Measurements from ENCODE around the gene ZNF678. TPM values are rescaled to one million over a fixed set of nuclear protein-coding genes. Genes with fewer than 3 reads are reported as not detected.

The ZNF678 gene
- total and polyA plus RNA-seq, 12 donors = 0.75 to 4.7 (median 3.2) TPM

DNA sequence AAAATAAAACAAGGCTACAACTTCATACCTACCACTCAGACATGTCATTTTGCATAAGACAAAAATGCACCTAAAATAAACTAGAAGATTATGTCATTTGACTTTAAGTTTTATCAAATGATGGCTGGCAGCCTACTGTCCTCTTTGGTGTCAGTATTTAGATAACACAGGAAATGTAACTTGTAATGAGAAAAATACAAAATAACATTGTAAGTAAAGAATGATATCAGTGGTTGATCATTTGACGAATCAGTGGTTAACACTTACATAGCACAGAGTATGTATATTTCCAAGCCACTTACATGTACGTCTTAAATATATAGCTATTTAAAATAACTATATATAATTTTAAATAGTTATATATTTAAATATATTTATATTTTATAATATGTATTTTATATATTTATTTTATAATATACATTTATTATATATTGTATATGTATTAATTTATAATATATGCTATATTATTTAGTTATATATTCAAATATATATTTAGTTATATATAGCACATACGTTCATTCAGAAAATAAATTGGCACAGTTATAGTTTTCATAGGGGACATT, 44.1 kb downstream of the ZNF678 start:
- TF ChIP-seq CTCF (IDR thresholded peaks at IDR 0.05) = no peak
- peaks cover 0 to 22% (median 0%) of the 10 kb centered on the region in 9 donors for H3K36me3 ChIP-seq
- peaks cover 0 to 93% (median 9%) of the 10 kb centered on the region in 11 donors for H3K9me3 ChIP-seq
- DNase-seq (no peak), ATAC-seq (no peak)
- no peak overlapping the region for H3K4me3 ChIP-seq
- peaks cover 0 to 17% (median 8%) of the 10 kb centered on the region in 9 donors for H3K4me1 ChIP-seq
- intact Hi-C loops (cut with DNase I) = no loop called here
- H3K27ac ChIP-seq = peak overlapping the region in 3 of 10 donors; percentile 70 to 75 (median 71)
- WGBS, 2 donors = 84 to 85% methylated on average over 3 of the region's 3 CpGs
- H3K27me3 ChIP-seq = no peaks in the 10 kb centered on the region

DNA sequence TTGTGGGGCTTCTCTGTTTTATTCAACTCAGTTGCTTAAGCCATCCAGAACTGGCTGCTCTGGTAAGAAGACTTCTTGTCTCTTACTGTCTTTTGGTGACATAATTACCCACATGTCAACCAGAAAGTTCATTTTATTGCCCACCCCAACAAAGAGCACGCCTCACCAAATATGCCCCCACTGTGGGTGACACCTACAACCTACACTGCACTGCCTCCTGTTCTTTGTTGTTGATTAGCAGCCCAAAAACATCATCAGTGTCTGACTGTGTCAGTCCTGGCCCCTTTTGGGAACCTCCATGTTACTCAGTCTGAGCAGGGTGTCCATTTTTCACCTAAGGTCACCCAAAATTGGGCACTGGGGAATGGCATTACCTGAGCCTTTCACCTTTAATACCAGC, 49.3 kb downstream of the ZNF678 start:
- no peak for ATAC-seq
- Histone ChIP-seq H3K9me3 (peaks cover 0 to 88% (median 9%) of the 10 kb centered on the region in 11 donors), H3K4me3 (no peak overlapping the region), H3K27ac (no peak overlapping the region), H3K4me1 (no peaks in the 10 kb centered on the region), H3K27me3 (no peaks in the 10 kb centered on the region), H3K36me3 (peaks cover 0 to 33% (median 0%) of the 10 kb centered on the region in 9 donors)
- TF ChIP-seq CTCF (IDR thresholded peaks at IDR 0.05) = no peak
- no peak for DNase-seq
- 96 to 100% methylated on average over 1 of the region's 1 CpG for WGBS, 2 donors
- intact Hi-C loops (cut with DNase I) = no loop called here

DNA sequence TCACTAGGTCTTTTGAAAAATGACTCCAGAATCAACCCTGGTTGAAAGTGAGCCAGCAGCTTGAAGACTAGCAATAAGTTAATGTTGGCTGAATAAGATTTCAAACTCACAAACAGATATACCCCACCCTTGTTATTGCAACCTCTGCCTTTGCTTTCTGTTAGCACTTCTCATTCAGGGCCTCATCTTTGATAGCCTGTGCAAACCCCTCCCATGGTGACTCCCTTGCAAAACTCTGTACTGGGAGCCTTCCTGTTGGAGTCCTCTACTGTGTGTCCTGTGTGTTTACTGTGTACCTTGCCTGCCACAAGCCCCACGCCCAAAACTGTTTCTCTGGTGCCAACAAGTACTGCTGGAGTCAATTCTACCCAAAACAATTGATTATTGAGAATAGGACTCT, 50.2 kb downstream of the ZNF678 start:
- H3K36me3 ChIP-seq = peaks cover 0 to 33% (median 0%) of the 10 kb centered on the region in 9 donors
- no peak for ATAC-seq
- no peak for TF ChIP-seq CTCF (IDR thresholded peaks at IDR 0.05)
- WGBS, 2 donors = 96 to 100% methylated on average over 1 of the region's 1 CpG
- H3K4me3 ChIP-seq = no peak overlapping the region
- intact Hi-C loops (cut with DNase I) = no loop called here
- no peaks in the 10 kb centered on the region for H3K27me3 ChIP-seq
- H3K9me3 ChIP-seq = peaks cover 0 to 88% (median 9%) of the 10 kb centered on the region in 11 donors
- no peak overlapping the region for H3K27ac ChIP-seq
- no peak for DNase-seq
- H3K4me1 ChIP-seq = no peaks in the 10 kb centered on the region

- no peak overlapping the region for H3K4me3 ChIP-seq
- ATAC-seq = no peak
- WGBS, 2 donors = 89 to 96% methylated on average over 1 of the region's 1 CpG
- H3K27ac ChIP-seq = no peak overlapping the region
- DNase-seq = no peak
- intact Hi-C loops (cut with DNase I) = no loop called here
- peaks cover 0 to 98% (median 2%) of the 10 kb centered on the region in 11 donors for H3K9me3 ChIP-seq
- H3K4me1 ChIP-seq = no peaks in the 10 kb centered on the region
- no peaks in the 10 kb centered on the region for H3K27me3 ChIP-seq
- TF ChIP-seq CTCF (IDR thresholded peaks at IDR 0.05) = no peak
- H3K36me3 ChIP-seq = peaks cover 0 to 17% (median 0%) of the 10 kb centered on the region in 9 donors
Measured at GRCh38 chr1:227621211-227621610, 57.9 kb downstream of the ZNF678 start.
